NCI-H146 (cell line): ENCODE measurements around the gene TNPO2.
"Not testable (repeated sequence)": the region's sequence is repeated elsewhere in the genome, so short reads cannot be mapped to it uniquely, and the experiment has no call there.

Source experiments
- DNase-seq: peaks from one replicate; lab custom pipeline; 2025; lab: John Stamatoyannopoulos, UW

The TNPO2 gene

GRCh38 chr19:12705654-12706331 lies 17.9 kb downstream of the TNPO2 start:
- DNase-seq = no peak

- DNase-seq = no peak
Measured at GRCh38 chr19:12705169-12705568, 18.6 kb downstream of the TNPO2 start.

GRCh38 chr19:12703046-12703445 lies 20.7 kb downstream of the TNPO2 start:
- DNase-seq = peak; percentile 35

GRCh38 chr19:12701596-12702282 lies 22.0 kb downstream of the TNPO2 start:
- DNase-seq = no peak

- no peak for DNase-seq
Measured at GRCh38 chr19:12698138-12698537, 25.6 kb downstream of the TNPO2 start.

- DNase-seq = not testable (repeated sequence)
Measured at GRCh38 chr19:12697425-12697824, 26.3 kb downstream of the TNPO2 start.

GRCh38 chr19:12696366-12697335 lies 27.1 kb downstream of the TNPO2 start, which contains the start of gene FBXW9:
FBXW9 (minus strand) TSS chr19:12696631; CDS start chr19:12696581, 50 bp downstream.
- DNase-seq = peak; percentile 97

GRCh38 chr19:12695997-12696365 lies 27.8 kb downstream of the TNPO2 start:
- DNase-seq = peak; percentile 34

- no peak for DNase-seq
Measured at GRCh38 chr19:12695514-12695913, 28.2 kb downstream of the TNPO2 start.

- DNase-seq = no peak
Measured at GRCh38 chr19:12695096-12695495, 28.6 kb downstream of the TNPO2 start.

GRCh38 chr19:12694641-12695040 lies 29.1 kb downstream of the TNPO2 start:
- DNase-seq = no peak

GRCh38 chr19:12692960-12693359 lies 30.8 kb downstream of the TNPO2 start:
- DNase-seq = no peak

GRCh38 chr19:12689581-12690216 lies 34.0 kb downstream of the TNPO2 start:
- DNase-seq = no peak

- no peak for DNase-seq
Measured at GRCh38 chr19:12689012-12689411, 34.7 kb downstream of the TNPO2 start.

- no peak for DNase-seq
Measured at GRCh38 chr19:12687496-12688196, 36.1 kb downstream of the TNPO2 start, which contains the start of gene GNG14. GNG14 (plus strand) TSS chr19:12687998; CDS start chr19:12688049, 51 bp downstream.

GRCh38 chr19:12685831-12686230 lies 37.9 kb downstream of the TNPO2 start:
- DNase-seq = no peak

GRCh38 chr19:12681074-12681987 lies 42.4 kb downstream of the TNPO2 start, which contains the start of gene DHPS:
DHPS (minus strand) TSS chr19:12681880; CDS start chr19:12681766, 114 bp downstream.
- peak; percentile 99 for DNase-seq

- DNase-seq = no peak
Measured at GRCh38 chr19:12680034-12680433, 43.7 kb downstream of the TNPO2 start.

- DNase-seq = not testable (repeated sequence)
Measured at GRCh38 chr19:12678039-12678438, 45.7 kb downstream of the TNPO2 start.

- DNase-seq = no peak
Measured at GRCh38 chr19:12676928-12677327, 46.8 kb downstream of the TNPO2 start.
